Measurements from ENCODE around the gene FBXO31.

The FBXO31 gene

DNA sequence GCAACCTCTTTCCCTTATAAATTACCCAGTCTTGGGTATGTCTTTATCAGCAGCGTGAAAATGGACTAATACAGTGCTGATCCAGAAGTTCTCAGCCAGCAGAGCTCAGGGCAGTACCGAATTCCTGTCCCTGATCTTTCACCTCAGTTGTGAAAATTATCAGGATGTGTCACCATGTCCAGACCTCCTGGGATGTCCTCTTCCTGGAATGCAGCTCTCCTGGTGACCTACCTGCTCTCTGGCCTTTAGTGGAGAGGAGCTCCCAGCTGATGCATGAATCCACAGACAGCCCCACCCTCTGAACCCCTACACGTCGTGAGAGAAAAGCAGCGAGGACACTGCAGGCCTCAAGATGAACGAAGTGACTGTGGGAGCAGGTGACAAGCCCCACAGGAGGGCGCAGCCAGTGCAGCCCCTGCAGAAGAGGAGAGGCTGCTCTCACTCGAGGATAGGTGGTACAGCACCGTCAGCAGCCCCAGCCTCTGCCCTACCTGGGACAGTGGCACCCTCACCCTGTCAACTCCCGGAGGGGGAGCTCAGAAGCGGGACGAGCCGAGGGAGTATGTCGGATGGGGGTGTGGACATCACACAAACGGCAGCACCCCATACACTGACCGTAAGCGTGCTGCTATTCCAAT, 44.4 kb downstream of the FBXO31 start:
- no peak for DNase-seq

GRCh38 chr16:87338155-87338765, 45.3 kb downstream of the FBXO31 start:
- no peak for DNase-seq

DNA sequence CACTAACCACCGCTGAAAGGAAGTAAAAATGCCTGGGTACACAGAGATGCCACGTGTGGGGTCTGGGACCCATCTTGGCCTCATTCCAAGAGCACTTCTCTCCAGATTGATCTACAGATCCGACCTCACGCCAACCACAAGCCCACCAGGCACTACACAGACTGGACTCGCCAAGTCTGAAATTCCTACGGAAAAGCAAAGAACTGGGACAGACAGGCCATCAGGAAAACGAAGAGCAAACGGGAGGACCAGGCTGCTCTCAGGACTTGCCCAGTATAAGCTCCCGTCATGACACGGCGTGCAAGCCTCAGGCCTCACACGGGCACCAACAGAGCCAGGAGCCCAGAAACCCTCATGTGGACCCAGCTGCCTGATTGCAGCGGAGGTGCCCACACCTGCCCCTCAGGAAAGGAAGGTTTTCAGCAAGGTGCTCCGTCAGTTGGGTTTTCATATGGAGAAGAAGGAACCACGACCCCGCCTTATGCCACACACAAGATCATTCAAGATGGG, 46.3 kb downstream of the FBXO31 start:
- no peak for DNase-seq

- DNase-seq, result no peak
Measured at GRCh38 chr16:87336434-87337240, 46.9 kb downstream of the FBXO31 start.

GRCh38 chr16:87335625-87336433, 47.7 kb downstream of the FBXO31 start:
- DNase-seq, result no peak

- DNase-seq, result no peak
Measured at GRCh38 chr16:87334651-87335624, 48.6 kb downstream of the FBXO31 start.

DNA sequence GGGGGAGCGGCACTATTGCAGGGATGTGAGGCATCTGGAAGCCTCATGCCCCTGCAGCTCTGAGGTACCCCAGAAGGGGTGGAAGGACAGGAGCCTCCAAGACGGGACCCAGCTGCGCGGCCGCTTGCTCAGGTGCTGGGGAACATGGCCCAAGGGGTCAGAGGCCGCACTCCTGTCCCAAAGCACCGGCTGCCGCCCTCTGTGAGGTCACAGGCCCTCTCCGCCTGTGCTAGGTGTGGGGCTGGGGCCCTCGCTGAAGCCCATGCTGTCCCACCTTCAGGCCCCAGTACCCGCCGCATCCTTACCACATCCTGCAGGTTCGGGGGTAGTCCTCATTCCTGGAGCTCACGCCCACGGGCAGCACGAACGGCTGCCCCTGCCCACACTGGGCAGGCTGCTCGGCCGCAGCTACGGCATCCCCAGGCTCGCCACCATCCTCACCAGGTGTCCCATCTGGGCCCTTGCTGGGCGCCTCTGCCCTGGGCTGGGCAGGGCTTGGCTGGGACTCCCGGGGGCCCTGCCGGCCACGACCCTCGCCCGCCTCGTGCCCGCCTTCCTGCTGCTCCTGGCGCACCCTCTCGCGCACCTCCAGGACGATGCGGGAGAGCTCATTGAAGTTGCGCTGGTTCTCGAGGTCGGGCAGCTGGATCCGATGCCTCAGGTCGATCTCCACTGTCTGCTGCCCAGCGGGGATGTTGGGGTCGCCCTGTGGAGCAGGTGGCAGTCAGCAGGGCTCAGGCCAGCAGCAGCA, 49.8 kb downstream of the FBXO31 start:
- no peak for DNase-seq

GRCh38 chr16:87333101-87333500, 50.5 kb downstream of the FBXO31 start:
- no peak for DNase-seq

DNA sequence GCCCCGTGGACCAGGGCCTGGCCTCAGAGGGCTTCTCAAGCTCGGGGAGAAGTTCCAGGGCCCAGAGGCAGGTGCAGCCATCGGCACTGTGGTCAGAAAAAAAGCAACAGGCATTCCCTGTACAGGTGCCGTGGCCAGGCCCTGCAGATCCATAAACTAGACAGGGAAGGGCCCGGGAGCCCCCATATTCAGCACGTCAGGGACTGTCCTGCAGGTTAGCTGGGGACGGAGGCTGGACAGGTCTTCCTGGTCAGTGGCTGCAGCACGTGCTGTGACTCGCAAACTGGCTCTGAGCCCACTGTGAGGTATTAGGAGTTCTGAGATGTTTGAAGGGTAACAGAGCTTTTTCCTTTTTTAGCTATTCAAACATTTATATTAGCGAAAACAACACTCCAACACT, 51.4 kb downstream of the FBXO31 start:
- no peak for DNase-seq

DNA sequence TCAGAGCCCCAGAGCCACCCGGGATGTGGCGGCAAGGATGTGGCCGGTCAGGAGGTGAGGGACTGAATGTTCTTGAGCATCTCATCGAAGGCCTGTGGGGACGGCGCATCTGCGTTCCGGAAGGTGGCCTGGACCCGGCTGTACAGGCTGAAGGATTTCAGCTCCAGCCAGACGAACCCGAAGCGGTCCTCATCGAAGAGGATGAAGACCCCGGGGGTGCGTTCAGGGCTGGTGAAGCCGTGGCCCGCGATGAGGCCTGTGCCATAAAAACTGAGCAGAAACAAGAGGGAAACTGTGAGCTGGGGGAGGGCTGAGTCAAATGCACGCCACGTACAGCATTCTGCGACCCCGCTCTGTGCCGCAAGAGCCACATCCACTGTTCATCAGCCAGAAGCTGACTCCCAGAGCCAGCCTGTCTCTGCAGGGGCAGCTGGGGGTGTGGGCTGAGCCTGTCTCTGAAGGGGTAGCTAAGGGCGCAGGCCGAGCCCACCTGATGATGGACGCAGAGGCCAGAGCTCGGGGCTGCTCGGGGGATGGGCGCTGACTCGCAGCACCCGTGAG, 52.3 kb downstream of the FBXO31 start:
- no peak for DNase-seq

GRCh38 chr16:87330646-87331045, 52.9 kb downstream of the FBXO31 start:
- DNase-seq, result no peak

GRCh38 chr16:87330257-87330624, 53.3 kb downstream of the FBXO31 start:
- DNase-seq, result no peak

GRCh38 chr16:87329436-87330256, 53.9 kb downstream of the FBXO31 start:
- DNase-seq, result no peak

GRCh38 chr16:87328846-87329245, 54.7 kb downstream of the FBXO31 start:
- DNase-seq, result no peak

- no peak for DNase-seq
Measured at GRCh38 chr16:87327798-87328495, 55.6 kb downstream of the FBXO31 start.

DNA sequence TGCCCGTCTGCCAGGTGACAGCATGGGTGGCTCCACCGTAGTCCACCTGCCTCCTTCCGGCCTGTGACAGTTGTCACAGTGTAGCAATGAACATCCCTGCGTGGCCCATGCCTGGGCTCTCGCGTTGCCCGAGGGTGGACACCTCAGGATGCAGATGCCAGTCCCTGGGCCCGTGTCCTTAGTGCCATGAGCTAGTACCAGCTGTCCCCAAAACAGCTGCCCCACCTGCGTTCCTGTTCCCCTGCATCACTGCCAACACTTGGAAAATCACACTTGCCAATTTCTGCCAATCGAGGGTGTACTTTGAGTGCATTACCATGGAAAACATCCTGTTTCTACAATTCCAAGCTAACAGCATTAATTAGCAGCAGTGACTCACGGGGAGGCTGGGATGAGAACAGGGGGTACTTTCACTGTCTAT, 57.4 kb downstream of the FBXO31 start:
- no peak for DNase-seq

DNA sequence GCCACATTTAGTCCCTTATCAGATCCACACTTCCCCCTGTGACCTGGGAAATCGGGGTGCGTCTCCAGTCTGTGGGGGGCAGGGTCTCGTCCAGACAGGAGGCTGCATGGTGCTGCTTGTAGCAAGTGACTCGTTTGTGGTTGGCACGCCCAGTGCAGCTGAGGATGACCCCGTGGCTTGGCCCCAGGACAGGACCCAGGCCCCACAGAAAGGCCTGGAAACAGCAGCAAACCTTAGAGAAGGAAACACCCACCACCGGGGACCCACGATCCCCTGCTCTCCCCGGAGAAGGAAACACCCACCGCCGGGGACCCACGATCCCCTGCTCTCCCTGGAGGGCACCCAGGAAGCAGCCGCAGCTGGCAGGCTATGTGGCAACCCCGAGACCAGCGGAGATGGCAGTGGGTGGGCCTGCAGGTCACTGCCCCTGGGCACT, 58.1 kb downstream of the FBXO31 start:
- DNase-seq, result no peak

- DNase-seq, result peak in 2 of 4 experiments; percentile 22 to 42
Measured at GRCh38 chr16:87324411-87325275, 58.9 kb downstream of the FBXO31 start.
